A549 (cell line): Measurements from ENCODE around the gene CDX2. TPM values are rescaled to one million over a fixed set of nuclear protein-coding genes. Genes with fewer than 3 reads are reported as not detected.
A peak's percentile ranks its signal among the peaks of the same experiment; 100 is the strongest.

Experiments
- ATAC-seq, 2 experiments: fragments of 200-7000 bp in 1 of 2; fragments of >200 bp in 1 of 2; cut with Nextera tagmentation in 1 of 2; cut with Tn5 transposase in 1 of 2; 3 replicates each; pipeline versions ENCODE4 v1.8.0 to v1.9.1; 2018 to 2020; ENCODE audit warnings: mild to moderate bottlenecking in 1 of 2, moderate library complexity in 1 of 2
- CTCF ChIA-PET: fragments of 300-600 bp; sonication (Branson Sonifier 250); formaldehyde crosslinking; extraction: SDS; loops from one replicate; lab custom pipeline; 2021; ENCODE audit warnings: antibody characterized with exemption, inconsistent platforms; lab: Yijun Ruan, JAX
- POLR2A ChIA-PET: fragments of 350-600 bp; formaldehyde crosslinking; extraction: SDS; loops from one replicate; lab custom pipeline; 2021; ENCODE audit warnings: antibody characterized with exemption, inconsistent platforms; lab: Yijun Ruan, JAX
- DNase-seq, 2 experiments: peaks; one replicate each; pipeline versions ENCODE4 v3.0.0 to v3.0.0-alpha.2; 2011 to 2016; ENCODE audit warnings: low read depth in 1 of 2, low spot score in 1 of 2
- FAIRE-seq: peaks from 2 replicates; lab custom pipeline; 2011; peaks lifted over from hg19 to GRCh38; lab: Jason Lieb, UNC
- H3K27ac ChIP-seq, 2 experiments: fragments of >200 bp; sonication (Bioruptor Twin); formaldehyde crosslinking; 3 replicates each; pipeline ENCODE4 v1.5.1; 2016 to 2017
- H3K4me1 ChIP-seq: fragments of >200 bp; sonication (Bioruptor Twin); formaldehyde crosslinking; 3 replicates; pipeline ENCODE4 v1.6.1; 2016
- H3K4me2 ChIP-seq: fragments of >200 bp; sonication (Bioruptor Twin); formaldehyde crosslinking; 3 replicates; pipeline ENCODE4 v1.6.1; 2016
- H3K4me3 ChIP-seq: fragments of >200 bp; sonication (Bioruptor Twin); formaldehyde crosslinking; 3 replicates; pipeline ENCODE4 v1.5.1; 2016
- H3K9me3 ChIP-seq: fragments of >200 bp; sonication (Bioruptor Twin); formaldehyde crosslinking; 3 replicates; pipeline ENCODE4 v1.6.1; 2016
- CBX8 ChIP-seq: fragments of 200-600 bp; sonication (generic); IDR thresholded peaks from 2 replicates; pipeline ENCODE4 v1.6.1; 2016
- CEBPB ChIP-seq, 2 experiments: fragments of >200 bp in 1 of 2; sonication (Bioruptor Twin) in 1 of 2; formaldehyde crosslinking in 1 of 2; IDR thresholded peaks; 2 replicates each; pipeline ENCODE4 v1.6.1; 2012 to 2016
- EHF ChIP-seq: fragments of 250-450 bp; sonication (Bioruptor Pico); IDR thresholded peaks from 2 replicates; pipeline ENCODE4 v1.5.0; 2020; ENCODE audit warnings: mild to moderate bottlenecking
- EP300 ChIP-seq, 2 experiments: fragments of >200 bp; sonication (Bioruptor Twin); formaldehyde crosslinking; IDR thresholded peaks; 2 replicates in 1 of 2; 3 replicates in 1 of 2; pipeline ENCODE4 v1.6.1; 2016 to 2017
- ESRRA ChIP-seq: fragments of 150-350 bp; IDR thresholded peaks from 2 replicates; pipeline ENCODE4 v1.6.1; 2014; ENCODE audit warnings: mild to moderate bottlenecking, low read length, borderline replicate concordance
- FOSL2 ChIP-seq, 2 experiments: fragments of 450-650 bp in 1 of 2; fragments of >200 bp in 1 of 2; sonication (Bioruptor Twin) in 1 of 2; formaldehyde crosslinking; IDR thresholded peaks; 2 replicates each; pipeline versions ENCODE4 v1.5.0 to v1.6.1; 2016 to 2020; ENCODE audit warnings: mild to moderate bottlenecking in 1 of 2, moderate library complexity in 1 of 2
- FOXS1 ChIP-seq: fragments of 250-450 bp; sonication (Bioruptor Pico); IDR thresholded peaks from 2 replicates; pipeline ENCODE4 v1.5.0; 2020; ENCODE audit warnings: mild to moderate bottlenecking, moderate library complexity
- HOXA7 ChIP-seq: fragments of 250-450 bp; sonication (Bioruptor Pico); IDR thresholded peaks from 2 replicates; pipeline ENCODE4 v1.5.0; 2020; ENCODE audit warnings: mild to moderate bottlenecking, moderate library complexity
- JUNB ChIP-seq: fragments of >200 bp; sonication (Bioruptor Twin); formaldehyde crosslinking; IDR thresholded peaks from 2 replicates; pipeline ENCODE4 v1.6.1; 2016
- KDM1A ChIP-seq: fragments of 200-600 bp; sonication (generic); IDR thresholded peaks from 2 replicates; pipeline ENCODE4 v1.6.1; 2016; ENCODE audit warnings: low read depth, mild to moderate bottlenecking
- NFE2L2 ChIP-seq: fragments of 150-350 bp; conservative IDR thresholded peaks from 2 replicates; pipeline ENCODE4 v1.6.1; 2014; ENCODE audit warnings: low read length
- POLR2AphosphoS2 ChIP-seq: conservative IDR thresholded peaks from 2 replicates; pipeline ENCODE4 v1.6.1; 2012; ENCODE audit warnings: low read length, improper control_type of control experiment, inconsistent platforms
- RAD21 ChIP-seq, 2 experiments: fragments of >200 bp in 1 of 2; sonication (Bioruptor Twin) in 1 of 2; formaldehyde crosslinking in 1 of 2; IDR thresholded peaks in 1 of 2; conservative IDR thresholded peaks in 1 of 2; 2 replicates in 1 of 2; 3 replicates in 1 of 2; pipeline ENCODE4 v1.6.1; 2012 to 2018; ENCODE audit warnings: inconsistent platforms in 1 of 2
- RFX5 ChIP-seq: fragments of 450-650 bp; IDR thresholded peaks from 2 replicates; pipeline ENCODE4 v1.7.1; 2014; ENCODE audit warnings: antibody characterized with exemption, mild to moderate bottlenecking, moderate library complexity
- SMC3 ChIP-seq: fragments of >200 bp; sonication (Bioruptor Twin); formaldehyde crosslinking; IDR thresholded peaks from 3 replicates; pipeline ENCODE4 v1.6.1; 2018; ENCODE audit warnings: inconsistent platforms
- SREBF2 ChIP-seq: fragments of 450-650 bp; IDR thresholded peaks from 2 replicates; pipeline ENCODE4 v1.6.1; 2014; ENCODE audit warnings: mild to moderate bottlenecking, moderate library complexity
- ZC3H11A ChIP-seq: fragments of 450-650 bp; IDR thresholded peaks from 2 replicates; pipeline ENCODE4 v1.6.1; 2014; ENCODE audit warnings: antibody characterized with exemption, mild to moderate bottlenecking
- ZNF302 ChIP-seq: fragments of 250-450 bp; sonication (Bioruptor Pico); IDR thresholded peaks from 2 replicates; pipeline ENCODE4 v1.9.0; 2021; ENCODE audit warnings: inconsistent platforms, mild to moderate bottlenecking, moderate library complexity
- WGBS: methylation state at CpG from one replicate; pipeline ENCODE4 v1.1.6; 2017; ENCODE audit errors: missing lambda C conversion rate; 5-methylcytosine and 5-hydroxymethylcytosine counted together
- polyA plus RNA-seq, 4 experiments: library from polyadenylated mRNA; depleted of rRNA in 3 of 4; stranded (reverse); fragments of >200 nt; fragmentation: RNase III in 1 of 4; extraction: RNeasy Plus Mini Kit Qiagen cat#74134 plus additional on column Dnase treatment in 1 of 4; gene quantifications; 2 replicates in 3 of 4; 3 replicates in 1 of 4; pipeline ENCODE4 v1.2.3, GENCODE V29; 2011 to 2017
- TF ChIP-seq, protein P1 (sequence below): fragments of >200 bp; sonication (Bioruptor Twin); formaldehyde crosslinking; IDR thresholded peaks from 3 replicates; pipeline ENCODE4 v1.5.1; 2016
- TF ChIP-seq, protein P2 (sequence below): fragments of 150-350 bp; IDR thresholded peaks from 2 replicates; pipeline ENCODE4 v1.6.1; 2014; ENCODE audit warnings: low read depth, mild to moderate bottlenecking, low read length
- TF ChIP-seq, protein P3 (sequence below): fragments of >200 bp; sonication (Bioruptor Twin); formaldehyde crosslinking; IDR thresholded peaks from 3 replicates; pipeline ENCODE4 v1.6.1; 2016
- TF ChIP-seq, protein P4 (sequence below): fragments of 250-450 bp; sonication (Bioruptor Pico); IDR thresholded peaks from 2 replicates; pipeline ENCODE4 v1.5.0; 2020; ENCODE audit warnings: low read depth, mild to moderate bottlenecking, moderate library complexity

The CDX2 gene
- polyA plus RNA-seq, 2 of the 4 experiments (the other 2 are of a cell fraction) = 0.14 to 0.19 TPM

DNA sequence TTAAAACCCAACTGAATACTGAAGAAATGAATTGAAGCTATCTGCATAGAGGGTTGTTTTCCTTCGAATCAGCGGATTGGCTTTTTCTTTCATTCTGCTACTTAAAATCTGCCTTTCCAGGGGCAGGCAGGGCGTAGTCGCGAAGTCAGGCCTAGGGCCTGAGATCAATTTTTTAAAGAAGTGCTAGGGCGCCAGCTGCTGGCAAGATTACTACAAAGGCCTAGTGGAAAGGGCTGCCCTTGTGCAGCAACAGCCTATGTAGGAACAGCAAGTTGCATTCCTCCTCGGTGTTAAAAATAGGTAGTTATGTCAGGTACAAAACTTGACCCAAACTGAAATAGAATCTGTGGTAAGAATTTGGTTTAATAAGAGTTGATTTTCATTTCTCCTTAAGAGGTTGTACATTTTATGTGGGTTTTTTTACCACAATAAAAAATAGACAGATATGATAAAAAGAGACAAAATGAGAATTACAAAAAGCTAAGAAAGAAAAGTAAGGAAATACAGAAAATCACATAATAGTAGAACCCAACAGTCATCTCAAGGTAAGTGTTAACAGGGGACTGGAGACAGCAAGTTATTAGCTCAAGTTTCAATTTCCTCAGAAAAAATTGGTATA is 28.9 kb upstream of the CDX2 start:
- POLR2A ChIA-PET = no interaction called here
- Histone ChIP-seq H3K4me1 (no peaks in the 10 kb centered on the region), H3K27ac (no peak overlapping the region), H3K9me3 (no peaks in the 10 kb centered on the region), H3K4me2 (no peak overlapping the region), H3K4me3 (no peak overlapping the region)
- FAIRE-seq (no peak), DNase-seq (peak; percentile 12 to 59), ATAC-seq (peak; percentile 80 to 93; a peak in 5 of 6 replicates)
- 24% methylated on average over 7 of the region's 7 CpGs for WGBS
- CTCF ChIA-PET = interaction anchor here (1.0 to 1.4 kb wide), 5 partner anchors 14 to 639 kb away, joined by 3 to 8 read pairs (median 3); no protein-coding TSS in a partner anchor
- TF ChIP-seq FOSL2 (IDR thresholded peaks at IDR 0.05) (no peak), FOSL2 (CRISPR knock-in tag; IDR thresholded peaks at IDR 0.05) (no peak), RAD21 (conservative IDR thresholded peaks at IDR 0.05 in 1 of 2, IDR thresholded peaks at IDR 0.05 in 1 of 2) (peak; percentile 52 to 60; a peak in 4 of 5 replicates), SMC3 (peak; percentile 15; the same call in 2 of the 3 replicates), EP300 (IDR thresholded peaks at IDR 0.05) (no peak)
- TF ChIP-seq, protein P1, sequence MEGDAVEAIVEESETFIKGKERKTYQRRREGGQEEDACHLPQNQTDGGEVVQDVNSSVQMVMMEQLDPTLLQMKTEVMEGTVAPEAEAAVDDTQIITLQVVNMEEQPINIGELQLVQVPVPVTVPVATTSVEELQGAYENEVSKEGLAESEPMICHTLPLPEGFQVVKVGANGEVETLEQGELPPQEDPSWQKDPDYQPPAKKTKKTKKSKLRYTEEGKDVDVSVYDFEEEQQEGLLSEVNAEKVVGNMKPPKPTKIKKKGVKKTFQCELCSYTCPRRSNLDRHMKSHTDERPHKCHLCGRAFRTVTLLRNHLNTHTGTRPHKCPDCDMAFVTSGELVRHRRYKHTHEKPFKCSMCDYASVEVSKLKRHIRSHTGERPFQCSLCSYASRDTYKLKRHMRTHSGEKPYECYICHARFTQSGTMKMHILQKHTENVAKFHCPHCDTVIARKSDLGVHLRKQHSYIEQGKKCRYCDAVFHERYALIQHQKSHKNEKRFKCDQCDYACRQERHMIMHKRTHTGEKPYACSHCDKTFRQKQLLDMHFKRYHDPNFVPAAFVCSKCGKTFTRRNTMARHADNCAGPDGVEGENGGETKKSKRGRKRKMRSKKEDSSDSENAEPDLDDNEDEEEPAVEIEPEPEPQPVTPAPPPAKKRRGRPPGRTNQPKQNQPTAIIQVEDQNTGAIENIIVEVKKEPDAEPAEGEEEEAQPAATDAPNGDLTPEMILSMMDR = peak; percentile 50
- TF ChIP-seq, protein P2, sequence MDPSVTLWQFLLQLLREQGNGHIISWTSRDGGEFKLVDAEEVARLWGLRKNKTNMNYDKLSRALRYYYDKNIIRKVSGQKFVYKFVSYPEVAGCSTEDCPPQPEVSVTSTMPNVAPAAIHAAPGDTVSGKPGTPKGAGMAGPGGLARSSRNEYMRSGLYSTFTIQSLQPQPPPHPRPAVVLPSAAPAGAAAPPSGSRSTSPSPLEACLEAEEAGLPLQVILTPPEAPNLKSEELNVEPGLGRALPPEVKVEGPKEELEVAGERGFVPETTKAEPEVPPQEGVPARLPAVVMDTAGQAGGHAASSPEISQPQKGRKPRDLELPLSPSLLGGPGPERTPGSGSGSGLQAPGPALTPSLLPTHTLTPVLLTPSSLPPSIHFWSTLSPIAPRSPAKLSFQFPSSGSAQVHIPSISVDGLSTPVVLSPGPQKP = no peak

DNA sequence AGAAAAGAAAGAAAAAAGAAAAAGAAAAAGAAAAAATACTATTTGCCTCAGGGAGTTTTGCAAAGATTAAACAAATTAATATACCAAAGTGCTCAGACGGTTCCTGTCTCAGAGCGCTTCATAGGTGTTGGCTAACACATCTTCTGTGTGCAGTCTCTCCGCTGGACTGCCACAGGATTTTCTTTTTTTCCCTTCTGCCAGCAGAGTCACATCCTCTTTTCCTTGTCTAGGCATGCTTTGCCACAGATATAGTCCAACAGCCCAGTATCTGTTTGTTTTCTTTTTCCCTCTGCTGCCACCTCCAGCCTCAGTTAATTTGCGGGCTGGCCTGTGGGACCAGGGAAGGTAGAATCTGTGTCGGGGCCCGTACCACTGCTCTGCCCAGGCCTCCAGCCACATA is 22.8 kb upstream of the CDX2 start:
- FAIRE-seq (no peak), DNase-seq (no peak), ATAC-seq (no peak)
- H3K27ac ChIP-seq = no peak overlapping the region
- no peak overlapping the region for H3K4me3 ChIP-seq
- no peaks in the 10 kb centered on the region for H3K9me3 ChIP-seq
- no peaks in the 10 kb centered on the region for H3K4me1 ChIP-seq
- 61% methylated on average over 6 of the region's 6 CpGs for WGBS
- POLR2A ChIA-PET = no interaction called here
- no peak for TF ChIP-seq HOXA7
- TF ChIP-seq ZC3H11A = no peak
- CTCF ChIA-PET = interaction anchor here (2.2 kb wide), 1 partner anchor 8 kb away, joined by 7 read pairs; no protein-coding TSS in a partner anchor
- no peak overlapping the region for H3K4me2 ChIP-seq

DNA sequence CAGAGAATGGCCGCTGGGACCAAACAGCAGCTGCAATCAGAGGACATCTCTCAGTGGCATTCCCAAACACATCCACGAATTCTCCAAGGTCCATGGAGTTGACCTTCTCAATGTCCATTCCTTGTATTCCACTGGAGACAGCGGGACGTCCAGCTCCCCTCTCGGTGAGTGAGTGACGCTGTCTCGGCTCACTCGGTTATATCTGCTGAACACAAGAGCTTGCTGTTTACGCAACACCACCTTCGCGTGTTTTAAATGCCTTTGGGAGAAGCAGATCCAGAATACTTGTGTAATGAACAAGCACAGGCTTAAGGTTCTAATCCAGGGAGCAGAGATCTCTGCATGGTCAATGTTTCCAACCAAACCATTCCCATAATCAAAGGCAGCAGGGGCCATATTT is 19.4 kb upstream of the CDX2 start, which contains the start of gene URAD:
Gene URAD (minus strand): TSS at position 174 of the 400 bp plus-strand sequence. CDS start 56 bp downstream, at position 118.
- no peaks in the 10 kb centered on the region for H3K4me1 ChIP-seq
- ATAC-seq = no peak
- no peak for FAIRE-seq
- no peak within 1 kb of the TSS for H3K4me2 ChIP-seq
- H3K27ac ChIP-seq = no peak within 1 kb of the TSS
- peak in 1 of 2 experiments; percentile 6 for DNase-seq
- TF ChIP-seq RFX5 = no peak
- no peak for TF ChIP-seq CBX8
- no peak for TF ChIP-seq EP300 (IDR thresholded peaks at IDR 0.05)
- no peak for TF ChIP-seq RAD21 (conservative IDR thresholded peaks at IDR 0.05 in 1 of 2, IDR thresholded peaks at IDR 0.05 in 1 of 2)
- TF ChIP-seq NFE2L2 = no peak
- no peak for TF ChIP-seq CEBPB (IDR thresholded peaks at IDR 0.05)
- TF ChIP-seq JUNB = no peak
- TF ChIP-seq, protein P3, sequence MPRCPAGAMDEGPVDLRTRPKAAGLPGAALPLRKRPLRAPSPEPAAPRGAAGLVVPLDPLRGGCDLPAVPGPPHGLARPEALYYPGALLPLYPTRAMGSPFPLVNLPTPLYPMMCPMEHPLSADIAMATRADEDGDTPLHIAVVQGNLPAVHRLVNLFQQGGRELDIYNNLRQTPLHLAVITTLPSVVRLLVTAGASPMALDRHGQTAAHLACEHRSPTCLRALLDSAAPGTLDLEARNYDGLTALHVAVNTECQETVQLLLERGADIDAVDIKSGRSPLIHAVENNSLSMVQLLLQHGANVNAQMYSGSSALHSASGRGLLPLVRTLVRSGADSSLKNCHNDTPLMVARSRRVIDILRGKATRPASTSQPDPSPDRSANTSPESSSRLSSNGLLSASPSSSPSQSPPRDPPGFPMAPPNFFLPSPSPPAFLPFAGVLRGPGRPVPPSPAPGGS = no peak
- no peak for TF ChIP-seq EHF (CRISPR knock-in tag)
- TF ChIP-seq, protein P4, sequence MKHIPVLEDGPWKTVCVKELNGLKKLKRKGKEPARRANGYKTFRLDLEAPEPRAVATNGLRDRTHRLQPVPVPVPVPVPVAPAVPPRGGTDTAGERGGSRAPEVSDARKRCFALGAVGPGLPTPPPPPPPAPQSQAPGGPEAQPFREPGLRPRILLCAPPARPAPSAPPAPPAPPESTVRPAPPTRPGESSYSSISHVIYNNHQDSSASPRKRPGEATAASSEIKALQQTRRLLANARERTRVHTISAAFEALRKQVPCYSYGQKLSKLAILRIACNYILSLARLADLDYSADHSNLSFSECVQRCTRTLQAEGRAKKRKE (CRISPR knock-in tag) = no peak
- no peak for TF ChIP-seq KDM1A
- no peak for TF ChIP-seq ESRRA
- TF ChIP-seq POLR2AphosphoS2 = no peak
- no peak for TF ChIP-seq SREBF2
- TF ChIP-seq FOXS1 (CRISPR knock-in tag) = no peak
- TF ChIP-seq, protein P1 = no peak
- TF ChIP-seq ZNF302 (CRISPR knock-in tag) = no peak
- TF ChIP-seq, all 56 proteins: peak for 0
- POLR2A ChIA-PET = no interaction called here
- WGBS = 29% methylated on average over 11 of the region's 11 CpGs
- Histone ChIP-seq H3K4me3 (no peak within 1 kb of the TSS), H3K9me3 (no peaks in the 10 kb centered on the region)
- CTCF ChIA-PET = interaction anchor here (1.0 to 1.4 kb wide), 5 partner anchors 15 to 1042 kb away, joined by 3 to 5 read pairs (median 4); no protein-coding TSS in a partner anchor
